ENCODE results near the gene B3GNT2.

DNA sequence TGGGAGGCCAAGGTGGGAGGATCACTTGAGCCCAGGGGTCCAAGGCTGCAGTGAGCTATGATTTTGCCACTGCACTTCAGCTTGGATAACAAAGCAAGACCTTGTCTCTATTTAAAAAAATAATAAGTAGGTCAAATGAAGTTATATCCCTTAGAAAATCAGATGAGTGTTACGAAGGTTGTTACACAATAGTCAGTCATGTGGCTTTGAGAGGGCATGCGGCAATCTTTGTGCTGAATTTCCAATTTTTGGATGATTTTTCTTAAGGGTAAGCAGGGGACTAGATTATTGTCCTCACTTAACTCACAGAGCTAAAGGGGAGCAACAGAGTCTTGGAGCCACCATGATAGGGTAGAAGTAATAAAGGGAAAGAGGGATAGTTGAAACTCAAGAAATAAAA lies 71.8 kb downstream of the B3GNT2 start:
- TF ChIP-seq, protein P1, sequence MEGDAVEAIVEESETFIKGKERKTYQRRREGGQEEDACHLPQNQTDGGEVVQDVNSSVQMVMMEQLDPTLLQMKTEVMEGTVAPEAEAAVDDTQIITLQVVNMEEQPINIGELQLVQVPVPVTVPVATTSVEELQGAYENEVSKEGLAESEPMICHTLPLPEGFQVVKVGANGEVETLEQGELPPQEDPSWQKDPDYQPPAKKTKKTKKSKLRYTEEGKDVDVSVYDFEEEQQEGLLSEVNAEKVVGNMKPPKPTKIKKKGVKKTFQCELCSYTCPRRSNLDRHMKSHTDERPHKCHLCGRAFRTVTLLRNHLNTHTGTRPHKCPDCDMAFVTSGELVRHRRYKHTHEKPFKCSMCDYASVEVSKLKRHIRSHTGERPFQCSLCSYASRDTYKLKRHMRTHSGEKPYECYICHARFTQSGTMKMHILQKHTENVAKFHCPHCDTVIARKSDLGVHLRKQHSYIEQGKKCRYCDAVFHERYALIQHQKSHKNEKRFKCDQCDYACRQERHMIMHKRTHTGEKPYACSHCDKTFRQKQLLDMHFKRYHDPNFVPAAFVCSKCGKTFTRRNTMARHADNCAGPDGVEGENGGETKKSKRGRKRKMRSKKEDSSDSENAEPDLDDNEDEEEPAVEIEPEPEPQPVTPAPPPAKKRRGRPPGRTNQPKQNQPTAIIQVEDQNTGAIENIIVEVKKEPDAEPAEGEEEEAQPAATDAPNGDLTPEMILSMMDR (IDR thresholded peaks at IDR 0.05) = no peak
- no peak for TF ChIP-seq EZH2phosphoT487 (IDR thresholded peaks at IDR 0.05; ENCODE audit: borderline replicate concordance, low read depth)
- no peak for TF ChIP-seq TEAD4 (IDR thresholded peaks at IDR 0.05; ENCODE audit: borderline replicate concordance, insufficient read depth)
- no peak for TF ChIP-seq POLR2AphosphoS5 (IDR thresholded peaks at IDR 0.05; ENCODE audit: low read depth, low read length)
